ENCODE results near the gene ATP13A1. TPM values are rescaled to one million over a fixed set of nuclear protein-coding genes. Genes with fewer than 3 reads are reported as not detected.

ATP13A1 gene
- total RNA-seq, 1 experiment from 2014 or later, result 173 TPM

DNA sequence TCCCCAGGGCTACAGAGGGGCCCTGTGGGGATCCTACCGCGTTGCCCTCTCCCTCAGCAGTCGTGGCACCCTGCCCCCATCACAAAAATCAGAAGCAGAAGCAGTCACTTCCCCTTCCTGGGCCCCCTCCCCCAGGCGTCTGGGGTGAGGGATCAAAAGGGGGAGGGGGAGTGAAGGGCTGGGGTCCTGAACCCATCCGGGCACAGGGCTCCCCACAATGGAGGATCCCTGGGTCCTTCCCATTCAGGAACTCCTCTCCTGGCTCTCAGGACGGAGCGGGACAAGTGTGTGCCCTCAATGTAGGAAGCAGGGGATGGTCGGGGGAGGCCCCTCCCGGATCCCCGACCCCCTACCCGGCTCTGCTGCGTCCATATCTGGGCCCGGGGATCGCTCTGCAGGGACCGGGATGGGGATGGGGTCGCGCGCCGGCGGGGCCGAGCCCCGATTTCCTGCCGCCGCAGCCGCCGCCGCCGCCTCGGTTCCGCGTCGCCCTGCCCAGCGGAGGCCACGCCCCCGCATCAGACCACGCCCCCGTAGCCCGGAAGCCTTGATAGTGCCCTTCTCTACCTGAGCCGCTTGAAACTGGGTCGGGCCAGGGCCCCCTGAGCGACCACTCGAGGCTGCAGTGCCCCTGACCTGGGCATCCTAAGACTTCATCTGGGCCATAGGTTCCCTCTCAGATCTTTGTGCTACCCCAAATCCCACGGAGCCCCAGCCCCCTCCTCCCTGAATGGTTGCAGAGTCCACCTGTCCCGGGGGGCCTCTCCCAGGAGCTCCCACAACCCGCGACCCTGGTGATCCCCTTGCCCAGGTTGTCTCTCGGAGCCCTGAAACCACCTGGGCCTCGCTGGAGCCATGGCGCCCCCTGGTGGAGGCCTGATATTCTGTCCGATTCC lies 20.1 kb downstream of the ATP13A1 start, which contains the start of gene GMIP:
TSS of gene GMIP (minus strand) at position 500 of the 896 bp plus-strand sequence. CDS start at position 372, 128 bp downstream.
- DNase-seq (ENCODE audit: low read depth), result peak; percentile 78

GRCh38 chr19:19642506-19643157 lies 20.8 kb downstream of the ATP13A1 start:
- peak; percentile 24 for DNase-seq (ENCODE audit: low read depth)

GRCh38 chr19:19637523-19638251 lies 25.8 kb downstream of the ATP13A1 start:
- no peak for DNase-seq (ENCODE audit: low read depth)

DNA sequence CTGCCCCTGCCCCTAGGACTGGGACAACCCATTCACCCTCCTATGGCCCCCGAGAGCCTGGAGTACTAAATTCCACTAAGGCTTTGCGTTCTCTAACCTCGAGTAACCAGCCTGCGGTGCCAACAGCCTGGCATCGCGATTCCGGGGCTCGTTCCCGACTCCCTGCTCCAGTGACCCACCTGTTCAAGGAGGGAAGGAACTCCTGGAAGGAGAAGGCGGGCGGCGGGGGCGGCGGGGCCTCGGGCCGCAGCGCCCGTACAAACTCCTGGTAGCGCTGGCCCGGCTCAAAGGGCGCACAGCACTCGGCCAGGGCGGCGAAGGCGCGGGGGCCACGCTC lies 26.3 kb downstream of the ATP13A1 start:
- no peak for DNase-seq (ENCODE audit: low read depth)

GRCh38 chr19:19636573-19637185 lies 26.8 kb downstream of the ATP13A1 start:
- DNase-seq (ENCODE audit: low read depth), result no peak

DNA sequence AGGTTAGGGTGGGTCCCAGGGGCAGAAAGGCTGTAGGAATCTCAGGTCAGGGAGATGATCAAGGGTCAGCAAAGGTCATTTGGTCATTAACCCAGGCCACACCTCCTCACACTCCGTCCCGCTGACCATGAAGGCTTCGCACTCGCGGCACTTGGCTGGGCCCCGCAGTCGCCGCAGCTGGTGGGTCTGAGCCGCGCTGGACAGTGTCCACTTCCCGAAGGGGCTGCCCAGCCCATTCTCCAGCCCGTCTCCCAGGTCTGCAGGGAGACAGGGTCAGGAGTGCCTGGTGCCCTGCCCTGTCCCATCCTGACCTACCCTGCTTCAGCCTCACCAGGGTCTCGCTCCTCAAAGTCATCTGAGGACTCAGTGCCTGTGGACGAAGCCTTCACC lies 28.2 kb downstream of the ATP13A1 start:
- DNase-seq (ENCODE audit: low read depth), result no peak

DNA sequence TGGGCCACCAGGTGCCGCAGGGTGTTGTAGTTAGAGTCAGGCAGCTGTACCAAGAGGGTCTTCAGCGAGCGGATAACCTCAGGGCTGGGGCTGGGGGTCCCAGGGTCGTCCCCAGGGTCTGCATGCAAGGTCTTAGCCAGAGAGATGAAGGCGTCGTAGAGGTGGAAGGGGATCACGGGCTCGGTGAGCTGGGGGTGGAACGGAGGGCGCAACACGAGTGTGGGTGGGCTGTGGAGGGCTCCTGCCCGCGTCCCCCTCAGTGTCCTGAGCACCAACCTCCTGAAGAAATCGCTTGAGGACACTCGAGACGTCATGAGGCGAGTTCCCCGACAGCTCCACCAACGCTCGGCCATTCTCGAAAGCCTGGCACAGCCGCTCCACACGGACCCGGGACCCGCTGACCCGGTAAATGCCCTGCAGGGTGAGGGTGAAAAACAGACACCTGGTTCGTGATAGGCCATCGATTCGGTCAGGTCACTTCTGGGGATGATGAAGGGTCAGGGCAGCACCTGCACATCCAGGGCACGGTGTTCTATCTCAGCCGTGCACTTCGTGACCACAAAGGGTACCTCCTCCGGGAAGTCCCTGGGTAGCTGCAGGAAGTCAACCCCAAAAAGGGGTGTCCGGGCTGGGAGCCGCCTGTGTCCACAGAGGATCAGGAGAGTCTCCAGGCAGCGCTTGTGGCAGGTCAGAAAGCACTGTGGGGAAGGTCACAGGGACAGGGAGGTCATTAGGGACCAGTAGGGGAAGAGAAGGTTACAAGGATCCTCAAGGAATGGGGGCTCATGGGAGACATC lies 28.8 kb downstream of the ATP13A1 start:
- DNase-seq (ENCODE audit: low read depth), result no peak

- DNase-seq (ENCODE audit: low read depth), result no peak
These were observed 29.6 kb downstream of the ATP13A1 start for GRCh38 chr19:19633711-19634515.

DNA sequence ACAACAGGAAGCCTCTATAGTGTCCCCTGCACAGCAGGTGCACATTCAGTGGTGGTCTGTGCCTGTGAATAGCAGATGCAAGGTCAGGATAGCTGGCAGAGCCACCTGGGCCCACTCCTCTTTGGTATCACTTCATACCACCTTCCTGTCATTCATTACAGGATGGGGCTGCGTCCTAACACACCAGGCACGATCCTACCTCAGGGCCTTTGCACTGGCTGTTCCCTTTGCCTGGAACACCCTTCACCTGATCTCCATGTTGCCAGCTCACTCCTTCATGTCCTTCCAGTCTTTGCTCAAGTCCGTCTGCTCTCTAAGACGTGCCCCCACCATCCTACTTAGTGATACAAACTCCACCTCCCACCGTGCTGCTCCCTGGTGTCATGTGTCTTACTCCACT lies 30.8 kb downstream of the ATP13A1 start:
- DNase-seq (ENCODE audit: low read depth), result no peak

GRCh38 chr19:19631346-19631745 lies 32.1 kb downstream of the ATP13A1 start:
- DNase-seq (ENCODE audit: low read depth), result no peak

DNA sequence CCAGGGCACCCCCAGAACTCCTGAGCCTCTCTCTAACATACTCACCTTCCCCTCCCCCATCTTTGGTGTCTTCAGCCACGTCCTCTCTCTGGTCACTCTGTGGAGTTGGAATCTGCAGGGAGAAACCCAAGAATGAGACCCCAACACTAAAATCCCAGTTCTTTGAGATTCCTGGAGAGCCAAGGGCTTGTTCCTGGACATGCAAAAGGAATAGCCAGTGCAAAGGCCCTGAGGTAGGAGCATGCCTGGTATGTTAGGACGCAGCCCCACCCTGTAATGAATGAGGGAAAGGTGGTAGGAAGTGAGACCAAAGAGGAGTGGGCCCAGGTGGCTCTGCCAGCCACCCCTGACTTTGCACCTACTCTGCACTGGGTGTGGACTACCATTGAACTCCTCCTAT lies 33.0 kb downstream of the ATP13A1 start:
- no peak for DNase-seq (ENCODE audit: low read depth)

DNA sequence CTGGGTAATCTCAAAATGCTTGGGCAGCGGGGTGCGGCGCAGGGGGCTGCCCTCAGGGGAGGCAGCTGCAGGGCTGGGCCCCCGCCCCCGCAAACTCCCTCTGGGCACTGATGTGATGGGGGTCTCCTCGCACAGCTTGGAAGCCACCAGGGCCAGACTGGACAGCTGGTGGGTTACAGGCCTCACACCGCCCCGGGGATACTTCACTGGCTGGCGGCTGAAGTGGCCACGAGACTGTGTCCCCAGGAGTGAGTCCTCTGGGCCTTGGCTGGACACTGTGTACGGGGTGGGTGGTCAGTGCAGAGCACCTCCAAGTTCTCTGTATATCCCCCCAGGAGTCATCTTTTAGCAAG lies 33.4 kb downstream of the ATP13A1 start:
- no peak for DNase-seq (ENCODE audit: low read depth)

DNA sequence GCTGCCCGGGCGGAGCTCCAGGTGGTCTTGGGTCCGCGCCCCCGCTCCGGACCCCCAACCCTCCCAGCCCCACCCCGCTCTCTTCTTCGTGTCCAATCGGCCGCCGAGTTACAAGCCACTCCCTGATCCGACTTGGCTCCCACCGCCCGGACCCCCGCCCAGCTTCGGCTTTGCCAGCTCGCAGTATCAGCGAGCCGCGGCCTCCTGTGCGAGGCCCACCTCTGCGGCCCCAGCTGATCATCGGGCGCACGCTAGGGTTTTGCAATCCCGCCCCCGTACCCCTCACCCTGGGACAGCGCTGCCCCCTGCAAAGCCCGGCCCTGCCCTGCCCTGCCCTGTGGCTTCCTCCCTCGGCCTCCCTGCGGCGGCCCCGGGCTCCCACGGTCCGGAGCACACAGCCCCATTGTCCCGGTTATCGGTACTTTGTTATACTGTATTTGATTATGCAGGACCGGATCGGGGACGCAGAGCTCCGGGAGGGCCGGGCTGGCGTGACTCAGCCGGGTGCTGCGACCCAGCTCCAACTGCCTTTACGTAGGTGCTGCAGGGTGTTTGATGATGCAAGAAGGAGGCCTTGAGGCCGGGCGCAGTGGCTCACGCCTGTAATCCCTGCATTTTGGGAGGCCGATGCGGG lies 34.9 kb downstream of the ATP13A1 start:
- DNase-seq (ENCODE audit: low read depth), result peak; percentile 48

GRCh38 chr19:19627621-19628500 lies 35.6 kb downstream of the ATP13A1 start, which contains the start of gene LPAR2:
TSS of gene LPAR2 (minus strand) at chr19:19628220. CDS start at chr19:19627275, 945 bp downstream.
- no peak for DNase-seq (ENCODE audit: low read depth)

- no peak for DNase-seq (ENCODE audit: low read depth)
These were observed 36.7 kb downstream of the ATP13A1 start for GRCh38 chr19:19626516-19627472.

DNA sequence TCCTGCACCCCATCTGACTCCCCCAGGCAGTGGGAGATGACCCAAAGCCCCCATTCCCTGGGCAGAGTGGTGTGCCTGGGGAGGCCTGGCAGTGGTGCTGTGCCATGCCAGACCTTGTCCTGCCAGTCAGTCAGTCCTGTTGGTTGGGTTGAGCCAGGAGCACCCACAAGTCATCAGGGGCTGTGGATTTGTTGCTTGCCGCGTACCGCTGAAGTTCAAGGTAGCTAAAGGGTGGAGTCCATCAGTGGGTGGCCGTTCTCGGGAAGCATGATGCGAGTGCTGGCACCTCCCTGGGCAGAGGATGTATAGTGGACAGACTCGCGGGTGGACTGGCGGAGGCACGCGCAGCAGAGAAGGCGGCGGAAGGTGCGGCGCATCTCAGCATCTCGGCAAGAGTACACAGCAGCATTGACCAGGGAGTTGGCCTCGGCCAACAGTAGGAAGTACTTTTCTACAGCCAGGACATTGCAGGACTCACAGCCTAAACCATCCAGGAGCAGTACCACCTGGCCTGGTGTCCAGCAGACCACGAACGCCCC lies 39.4 kb downstream of the ATP13A1 start:
- DNase-seq (ENCODE audit: low read depth), result no peak

DNA sequence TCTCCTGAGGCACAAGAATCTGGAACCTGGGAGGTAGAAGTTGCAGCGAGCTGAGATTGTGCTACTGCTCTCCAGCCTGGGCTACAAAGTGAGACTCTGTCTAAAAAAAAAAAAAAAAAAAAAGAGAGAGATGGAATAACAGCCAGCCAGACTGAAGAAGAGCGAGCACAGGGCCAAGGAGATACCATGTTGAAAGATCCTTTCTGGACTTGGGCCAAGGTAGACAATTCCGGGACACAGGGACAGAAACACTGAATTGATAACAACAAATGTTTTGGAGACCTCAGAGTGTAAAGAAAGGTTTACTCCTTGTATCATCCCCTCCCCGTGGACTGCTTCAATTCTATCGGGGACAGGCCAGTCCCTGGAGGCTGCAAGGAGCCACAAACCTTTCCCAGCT lies 40.1 kb downstream of the ATP13A1 start:
- DNase-seq (ENCODE audit: low read depth), result no peak
